Upper lobe of right lung (tissue), 1 donor: Measurements from ENCODE around the gene PTPRZ1. TPM values are rescaled to one million over a fixed set of nuclear protein-coding genes. Genes with fewer than 3 reads are reported as not detected.

Experiments used
- ATAC-seq: fragments of 200-7000 bp; cut with Tn5 transposase; one replicate; pipeline ENCODE4 v1.9.1; 2020; ENCODE audit warnings: mild to moderate bottlenecking, moderate library complexity
- DNase-seq: peaks from one replicate; pipeline ENCODE4 v3.0.0-alpha.2; 2020
- H3K27ac ChIP-seq: fragments of 200-600 bp; one replicate; pipeline ENCODE4 v1.8.0; 2022
- H3K27me3 ChIP-seq: fragments of 200-600 bp; one replicate; pipeline ENCODE4 v1.8.0; 2022; ENCODE audit warnings: mild to moderate bottlenecking
- H3K36me3 ChIP-seq: fragments of 200-600 bp; one replicate; pipeline ENCODE4 v1.8.0; 2022
- H3K4me1 ChIP-seq: fragments of 200-600 bp; one replicate; pipeline ENCODE4 v1.8.0; 2022
- H3K4me3 ChIP-seq: fragments of 200-600 bp; one replicate; pipeline ENCODE4 v1.8.0; 2022; ENCODE audit warnings: mild to moderate bottlenecking
- H3K9me3 ChIP-seq: fragments of 200-600 bp; one replicate; pipeline ENCODE4 v1.8.0; 2022
- CTCF ChIP-seq: fragments of 200-600 bp; IDR thresholded peaks from one replicate; pipeline ENCODE4 v1.8.0; 2022; ENCODE audit warnings: antibody characterized with exemption
- intact Hi-C: fragments of 100-400 bp; cut with DNase I; formaldehyde crosslinking; loops from one replicate; pipeline ENCODE4 v1.11.0; 2022
- total RNA-seq: library from RNA; stranded (reverse); fragmentation: NEBNext Ultra II Directional; extraction: Animal tissue kit (Norgen Biotek cat#: 25700); gene quantifications from one replicate; pipeline ENCODE4 v1.2.1, GENCODE V29; 2021
- donor health status: DM: no; HTN: yes; CAD: no; lungs with severe emphysema.

PTPRZ1 gene
- total RNA-seq, 1 donor from 2014 or later = 3.6 TPM

- Histone ChIP-seq H3K4me1 (no peaks in the 10 kb centered on the region), H3K27me3 (no peaks in the 10 kb centered on the region), H3K27ac (no peak overlapping the region), H3K4me3 (no peak overlapping the region), H3K9me3 (no peaks in the 10 kb centered on the region), H3K36me3 (no peaks in the 10 kb centered on the region)
- DNase-seq (no peak), ATAC-seq (no peak)
- TF ChIP-seq CTCF = no peak
- intact Hi-C loops = no loop called here
Measured at GRCh38 chr7:121891731-121892130, 18.8 kb downstream of the PTPRZ1 start.

- intact Hi-C loops = no loop called here
- no peak overlapping the region for H3K4me3 ChIP-seq
- DNase-seq (no peak), ATAC-seq (no peak)
- no peaks in the 10 kb centered on the region for H3K36me3 ChIP-seq
- no peaks in the 10 kb centered on the region for H3K9me3 ChIP-seq
- no peaks in the 10 kb centered on the region for H3K4me1 ChIP-seq
- H3K27me3 ChIP-seq = no peaks in the 10 kb centered on the region
- H3K27ac ChIP-seq = no peak overlapping the region
- no peak for TF ChIP-seq CTCF
Measured at GRCh38 chr7:121901026-121901425, 28.1 kb downstream of the PTPRZ1 start.

- no peak for TF ChIP-seq CTCF
- H3K27ac ChIP-seq = no peak overlapping the region
- no peaks in the 10 kb centered on the region for H3K36me3 ChIP-seq
- no peak overlapping the region for H3K4me3 ChIP-seq
- H3K27me3 ChIP-seq = no peaks in the 10 kb centered on the region
- no peaks in the 10 kb centered on the region for H3K9me3 ChIP-seq
- intact Hi-C loops = no loop called here
- DNase-seq (no peak), ATAC-seq (no peak)
- H3K4me1 ChIP-seq = no peaks in the 10 kb centered on the region
Measured at GRCh38 chr7:121904120-121904519, 31.2 kb downstream of the PTPRZ1 start.

GRCh38 chr7:121908042-121908441 is 35.1 kb downstream of the PTPRZ1 start:
- Histone ChIP-seq H3K9me3 (no peaks in the 10 kb centered on the region), H3K4me1 (no peaks in the 10 kb centered on the region), H3K27me3 (no peaks in the 10 kb centered on the region), H3K27ac (no peak overlapping the region), H3K4me3 (no peak overlapping the region), H3K36me3 (no peaks in the 10 kb centered on the region)
- no peak for TF ChIP-seq CTCF
- no peak for ATAC-seq
- no peak for DNase-seq
- intact Hi-C loops = no loop called here

GRCh38 chr7:121909716-121910345 is 36.9 kb downstream of the PTPRZ1 start:
- TF ChIP-seq CTCF = no peak
- no peaks in the 10 kb centered on the region for H3K4me1 ChIP-seq
- no peak overlapping the region for H3K4me3 ChIP-seq
- no peaks in the 10 kb centered on the region for H3K36me3 ChIP-seq
- no peaks in the 10 kb centered on the region for H3K9me3 ChIP-seq
- no peaks in the 10 kb centered on the region for H3K27me3 ChIP-seq
- no peak for ATAC-seq
- DNase-seq = no peak
- no peak overlapping the region for H3K27ac ChIP-seq
- intact Hi-C loops = no loop called here
